GM12878 (cell line): ENCODE data around the gene MRPS27. TPM values are rescaled to one million over a fixed set of nuclear protein-coding genes. Genes with fewer than 3 reads are reported as not detected.

Source experiments
- ATAC-seq: fragments of 200-7000 bp; cut with Tn5 transposase; 3 replicates; pipeline ENCODE4 v1.9.1; 2020; ENCODE audit warnings: mild to moderate bottlenecking, moderate library complexity
- BruUV-seq: library from RNA; stranded (reverse); fragments of 400-500 nt; replicated peaks from 2 replicates; lab custom pipeline; 2021; lab: Mats Ljungman, UMichigan
- CTCF ChIA-PET: fragments of 300-600 bp; sonication (Branson Sonifier 250); formaldehyde crosslinking; extraction: SDS; loops from one replicate; lab custom pipeline; 2021; ENCODE audit warnings: inconsistent platforms; lab: Yijun Ruan, JAX
- POLR2A ChIA-PET: fragments of 350-600 bp; formaldehyde crosslinking; extraction: SDS; loops from one replicate; lab custom pipeline; 2021; ENCODE audit warnings: inconsistent platforms; lab: Charles Lee
- RAD21 ChIA-PET: fragments of 300-600 bp; sonication (Branson Sonifier 250); formaldehyde crosslinking; loops from one replicate; lab custom pipeline; 2023; ENCODE audit warnings: antibody characterized with exemption; ENCODE audit not compliant: unreplicated experiment; lab: Charles Lee
- SMC1A ChIA-PET: fragments of 300-600 bp; sonication (Branson Sonifier 250); formaldehyde crosslinking; loops from one replicate; lab custom pipeline; 2023; ENCODE audit not compliant: unreplicated experiment, uncharacterized antibody; lab: Charles Lee
- DNase-seq: peaks from one replicate; pipeline ENCODE4 v3.0.0-alpha.2; 2011; ENCODE audit warnings: low read depth, low spot score
- FAIRE-seq: peaks from 3 replicates; lab custom pipeline; 2011; peaks lifted over from hg19 to GRCh38; lab: Jason Lieb, UNC
- H2AFZ ChIP-seq: 2 replicates; pipeline ENCODE4 v1.6.0; 2011; ENCODE audit warnings: low read depth, low read length, control low read depth; ENCODE audit not compliant: control insufficient read depth
- H3K27ac ChIP-seq: 2 replicates; pipeline ENCODE4 v1.5.1; 2011; ENCODE audit warnings: control low read depth; ENCODE audit not compliant: control insufficient read depth, insufficient read depth
- H3K27me3 ChIP-seq, 2 experiments: replicated peaks in 1 of 2; 2 replicates each; pipeline versions ENCODE4 v1.6.0 to v1.6.1; 2011; ENCODE audit warnings: low read length in 1 of 2; ENCODE audit not compliant: control insufficient read depth in 2 of 2, insufficient read depth in 2 of 2
- H3K36me3 ChIP-seq, 2 experiments: 2 replicates each; pipeline ENCODE4 v1.5.1; 2011; ENCODE audit warnings: low read length in 1 of 2; ENCODE audit not compliant: control insufficient read depth in 2 of 2, insufficient read depth in 2 of 2
- H3K4me1 ChIP-seq: 2 replicates; pipeline ENCODE4 v1.6.1; 2011; ENCODE audit warnings: mild to moderate bottlenecking, low read length, moderate library complexity, mixed read lengths; ENCODE audit not compliant: control insufficient read depth, insufficient read depth
- H3K4me2 ChIP-seq: 2 replicates; pipeline ENCODE4 v1.6.0; 2011; ENCODE audit warnings: control low read depth; ENCODE audit not compliant: control insufficient read depth, insufficient read depth
- H3K4me3 ChIP-seq: fragments of 200-600 bp; sonication (generic); 2 replicates; pipeline ENCODE4 v1.5.1; 2016
- H3K79me2 ChIP-seq: 2 replicates; pipeline ENCODE4 v1.6.0; 2011; ENCODE audit warnings: low read length; ENCODE audit not compliant: control insufficient read depth, insufficient read depth
- H3K9ac ChIP-seq: 2 replicates; pipeline ENCODE4 v1.8.0; 2011; ENCODE audit warnings: low read length, control low read depth, mixed read lengths; ENCODE audit not compliant: control insufficient read depth, insufficient read depth
- H3K9me3 ChIP-seq: replicated peaks from 3 replicates; pipeline ENCODE4 v1.5.1; 2011; ENCODE audit warnings: mild to moderate bottlenecking, low read length; ENCODE audit not compliant: control insufficient read depth, insufficient read depth
- H4K20me1 ChIP-seq: 2 replicates; pipeline ENCODE4 v1.6.0; 2011; ENCODE audit not compliant: control insufficient read depth, insufficient read depth
- CBX5 ChIP-seq: sonication (generic); IDR thresholded peaks from 2 replicates; pipeline ENCODE4 v1.6.1; 2016; ENCODE audit warnings: low read depth, moderate library complexity, mild to moderate bottlenecking, inconsistent platforms
- CHD1 ChIP-seq: IDR thresholded peaks from 2 replicates; pipeline ENCODE4 v1.6.1; 2012; ENCODE audit warnings: low read depth, low read length, improper control_type of control experiment
- DPF2 ChIP-seq: fragments of 450-650 bp; IDR thresholded peaks from 2 replicates; pipeline ENCODE4 v1.6.1; 2017; ENCODE audit warnings: mild to moderate bottlenecking
- EED ChIP-seq: sonication (generic); IDR thresholded peaks from 2 replicates; pipeline ENCODE4 v1.6.1; 2016; ENCODE audit warnings: antibody characterized with exemption, low read depth
- KAT2A ChIP-seq: conservative IDR thresholded peaks from 2 replicates; pipeline ENCODE4 v1.6.1; 2011; ENCODE audit warnings: low read depth, low read length; ENCODE audit not compliant: control insufficient read depth
- MYC ChIP-seq: IDR thresholded peaks from 2 replicates; pipeline ENCODE4 v1.6.1; 2011; ENCODE audit warnings: mild to moderate bottlenecking, low read length, moderate library complexity, inconsistent platforms; ENCODE audit not compliant: insufficient read depth, insufficient replicate concordance, insufficient read length, severe bottlenecking
- NFYB ChIP-seq: IDR thresholded peaks from 2 replicates; pipeline ENCODE4 v1.6.1; 2011; ENCODE audit warnings: low read depth, mild to moderate bottlenecking, low read length, improper control_type of control experiment, moderate library complexity; ENCODE audit not compliant: insufficient read depth
- SP1 ChIP-seq: IDR thresholded peaks from one replicate; pipeline ENCODE4 v1.6.1; 2011; ENCODE audit warnings: low read depth, low read length
- SRF ChIP-seq, 2 experiments: IDR thresholded peaks; 2 replicates each; pipeline ENCODE4 v1.6.1; 2011; ENCODE audit warnings: low read depth in 2 of 2, low read length in 2 of 2, mild to moderate bottlenecking in 1 of 2, moderate library complexity in 1 of 2
- SUZ12 ChIP-seq: fragments of 200-600 bp; sonication (generic); IDR thresholded peaks from one replicate; pipeline ENCODE4 v1.6.1; 2018; ENCODE audit warnings: antibody characterized with exemption, mild to moderate bottlenecking; ENCODE audit not compliant: unreplicated experiment
- TBL1XR1 ChIP-seq: IDR thresholded peaks from 2 replicates; pipeline ENCODE4 v1.6.1; 2012; ENCODE audit warnings: low read depth, low read length, improper control_type of control experiment
- ZNF622 ChIP-seq: fragments of 450-650 bp; IDR thresholded peaks from 2 replicates; pipeline ENCODE4 v1.6.1; 2017; ENCODE audit warnings: mild to moderate bottlenecking, inconsistent platforms
- WGBS: methylation state at CpG from one replicate; pipeline ENCODE4 v1.1.6; 2016; ENCODE audit warnings: low lambda C conversion rate; ENCODE audit not compliant: insufficient replicate concordance, insufficient coverage; ENCODE audit errors: missing lambda C conversion rate; 5-methylcytosine and 5-hydroxymethylcytosine counted together
- in situ Hi-C: fragments of 300-500 bp; cut with MboI; formaldehyde crosslinking; loops from 9 replicates; pipeline ENCODE4 v1.14.3; 2018; ENCODE audit warnings: mixed read lengths
- intact Hi-C: fragments of 100-400 bp; cut with micrococcal nuclease; formaldehyde crosslinking; loops from one replicate; pipeline ENCODE4 v1.14.2; 2022; ENCODE audit not compliant: unreplicated experiment
- polyA plus RNA-seq, 11 experiments: library from polyadenylated mRNA; depleted of rRNA in 4 of 11; unstranded in 6 of 11; stranded (reverse) in 5 of 11; fragments of >200 nt; fragmentation: Nextera tagmentation in 4 of 11; fragmentation: Illumina TruSeq in 1 of 11; extraction: Ambion mirVana in 4 of 11; extraction: Trizol in 1 of 11; gene quantifications; 1 replicate in 1 of 11; 2 replicates in 10 of 11; pipeline versions ENCODE4 v1.2.1 to v1.2.3, GENCODE V29; 2011 to 2016; ENCODE audit warnings: inconsistent platforms in 2 of 11, missing spikeins in 2 of 11, low read depth in 1 of 11
- total RNA-seq, 4 experiments: library from RNA; depleted of rRNA in 3 of 4; stranded (reverse); fragments of >200 nt in 3 of 4; fragmentation: Illumina TruSeq in 1 of 4; extraction: Trizol in 1 of 4; gene quantifications; 2 replicates each; pipeline versions ENCODE4 v1.2.1 to v1.2.3, GENCODE V29; 2013 to 2021
- TF ChIP-seq, protein P1 (sequence below): IDR thresholded peaks from 2 replicates; pipeline ENCODE4 v1.6.1; 2011; ENCODE audit warnings: borderline replicate concordance, low read depth, mild to moderate bottlenecking, moderate library complexity, mixed read lengths, low read length; ENCODE audit not compliant: insufficient read depth; ENCODE audit errors: extremely low read length
- TF ChIP-seq, protein P2 (sequence below): fragments of 450-650 bp; IDR thresholded peaks from 2 replicates; pipeline ENCODE4 v1.6.1; 2017; ENCODE audit warnings: mild to moderate bottlenecking, moderate library complexity

Gene MRPS27
- total and polyA plus RNA-seq, 10 of the 15 experiments (the other 5 are each of a cell fraction or from before 2014, with no cell fraction given), result 61.0 to 128 (median 93.0) TPM

DNA sequence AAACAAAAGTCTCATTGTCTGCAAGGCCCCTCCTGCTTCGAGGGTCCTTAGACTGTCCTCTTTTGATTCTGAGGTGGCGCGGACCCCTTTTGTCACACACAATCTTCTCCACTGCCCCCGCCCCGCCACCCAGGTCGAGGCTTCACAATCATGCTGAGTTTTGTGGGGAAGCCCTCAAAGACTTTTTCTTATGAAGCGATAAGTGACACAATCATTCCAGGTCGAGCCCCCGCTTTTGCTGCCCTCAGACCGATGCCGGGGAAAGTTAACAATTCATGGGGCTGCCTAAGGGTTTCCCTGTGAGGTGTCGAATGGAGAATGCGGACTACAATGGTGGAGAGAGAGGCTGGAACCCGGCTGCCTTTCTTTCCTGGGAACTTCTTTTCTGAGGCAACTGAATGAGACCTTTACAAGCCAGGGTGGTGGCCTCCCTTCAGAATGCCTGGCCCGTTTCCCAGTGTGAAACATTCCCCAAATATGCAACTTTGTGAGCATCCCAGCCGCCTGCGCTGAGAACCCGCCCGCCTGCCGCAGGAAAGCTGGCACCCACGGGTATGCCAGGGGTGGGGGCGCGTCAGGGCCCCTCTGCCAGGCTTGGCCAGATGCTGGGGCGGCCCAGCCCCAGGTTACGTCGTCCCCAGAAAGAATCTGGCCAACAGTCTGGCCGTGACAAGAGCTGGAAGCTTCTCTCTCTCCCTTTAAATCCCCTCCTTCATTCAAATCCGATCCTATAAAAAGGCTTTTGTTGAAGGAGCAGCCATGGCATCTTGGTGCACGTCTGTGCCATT is 140.8 kb downstream of the MRPS27 start (continued):
- no peak for TF ChIP-seq SP1
- TF ChIP-seq, protein P1, sequence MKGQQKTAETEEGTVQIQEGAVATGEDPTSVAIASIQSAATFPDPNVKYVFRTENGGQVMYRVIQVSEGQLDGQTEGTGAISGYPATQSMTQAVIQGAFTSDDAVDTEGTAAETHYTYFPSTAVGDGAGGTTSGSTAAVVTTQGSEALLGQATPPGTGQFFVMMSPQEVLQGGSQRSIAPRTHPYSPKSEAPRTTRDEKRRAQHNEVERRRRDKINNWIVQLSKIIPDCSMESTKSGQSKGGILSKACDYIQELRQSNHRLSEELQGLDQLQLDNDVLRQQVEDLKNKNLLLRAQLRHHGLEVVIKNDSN, result no peak
- TF ChIP-seq CHD1, result no peak
- TF ChIP-seq DPF2, result no peak
- no peak for TF ChIP-seq SUZ12
- no peak for TF ChIP-seq KAT2A

DNA sequence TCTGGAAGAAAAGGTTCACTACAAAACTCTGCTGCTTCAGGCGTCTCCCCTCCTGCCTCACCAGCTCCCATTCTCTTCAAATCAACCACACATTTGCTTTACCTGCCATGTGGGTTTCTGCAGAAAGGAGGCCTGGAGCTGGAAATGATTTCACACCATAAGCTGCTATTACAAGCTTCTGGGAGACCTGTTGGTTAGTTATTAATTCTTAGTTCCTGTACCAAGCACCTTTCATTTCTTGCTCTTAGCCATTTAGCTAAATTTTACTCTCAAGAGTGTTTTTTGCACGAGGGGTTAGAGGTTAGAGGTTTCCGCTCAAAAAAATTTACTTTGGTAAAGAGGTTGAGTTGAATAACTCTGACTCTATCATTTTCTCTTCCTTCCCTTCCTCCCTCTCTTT is 142.5 kb downstream of the MRPS27 start:
- CTCF ChIA-PET, result interaction anchor here (1.1 kb wide), 1 partner anchor 10 kb away, joined by 4 read pairs; no protein-coding TSS in a partner anchor
- no peak overlapping the region for H3K9ac ChIP-seq
- no peak overlapping the region for H3K27ac ChIP-seq
- H3K4me2 ChIP-seq, result no peak overlapping the region
- POLR2A ChIA-PET, result interaction anchor here (0.6 kb wide), 1 partner anchor 372 kb away, joined by 3 read pairs; no protein-coding TSS in a partner anchor
- no TSS peak for BruUV-seq
- RAD21 ChIA-PET, result no interaction called here
- DNase-seq (no peak), FAIRE-seq (no peak), ATAC-seq (peak; percentile 71)
- SMC1A ChIA-PET, result interaction anchor here (0.6 kb wide), 1 partner anchor 16 kb away, joined by 3 read pairs; no protein-coding TSS in a partner anchor
- no peak overlapping the region for H2AFZ ChIP-seq
- TF ChIP-seq SP1 (no peak), EED (no peak), MYC (no peak), CBX5 (no peak), NFYB (no peak), TBL1XR1 (no peak), SRF (IDR thresholded peaks at IDR 0.05; ENCODE audit: low read depth in 2 of 2, low read length in 2 of 2) (no peak), ZNF622 (no peak)
- TF ChIP-seq, protein P2, sequence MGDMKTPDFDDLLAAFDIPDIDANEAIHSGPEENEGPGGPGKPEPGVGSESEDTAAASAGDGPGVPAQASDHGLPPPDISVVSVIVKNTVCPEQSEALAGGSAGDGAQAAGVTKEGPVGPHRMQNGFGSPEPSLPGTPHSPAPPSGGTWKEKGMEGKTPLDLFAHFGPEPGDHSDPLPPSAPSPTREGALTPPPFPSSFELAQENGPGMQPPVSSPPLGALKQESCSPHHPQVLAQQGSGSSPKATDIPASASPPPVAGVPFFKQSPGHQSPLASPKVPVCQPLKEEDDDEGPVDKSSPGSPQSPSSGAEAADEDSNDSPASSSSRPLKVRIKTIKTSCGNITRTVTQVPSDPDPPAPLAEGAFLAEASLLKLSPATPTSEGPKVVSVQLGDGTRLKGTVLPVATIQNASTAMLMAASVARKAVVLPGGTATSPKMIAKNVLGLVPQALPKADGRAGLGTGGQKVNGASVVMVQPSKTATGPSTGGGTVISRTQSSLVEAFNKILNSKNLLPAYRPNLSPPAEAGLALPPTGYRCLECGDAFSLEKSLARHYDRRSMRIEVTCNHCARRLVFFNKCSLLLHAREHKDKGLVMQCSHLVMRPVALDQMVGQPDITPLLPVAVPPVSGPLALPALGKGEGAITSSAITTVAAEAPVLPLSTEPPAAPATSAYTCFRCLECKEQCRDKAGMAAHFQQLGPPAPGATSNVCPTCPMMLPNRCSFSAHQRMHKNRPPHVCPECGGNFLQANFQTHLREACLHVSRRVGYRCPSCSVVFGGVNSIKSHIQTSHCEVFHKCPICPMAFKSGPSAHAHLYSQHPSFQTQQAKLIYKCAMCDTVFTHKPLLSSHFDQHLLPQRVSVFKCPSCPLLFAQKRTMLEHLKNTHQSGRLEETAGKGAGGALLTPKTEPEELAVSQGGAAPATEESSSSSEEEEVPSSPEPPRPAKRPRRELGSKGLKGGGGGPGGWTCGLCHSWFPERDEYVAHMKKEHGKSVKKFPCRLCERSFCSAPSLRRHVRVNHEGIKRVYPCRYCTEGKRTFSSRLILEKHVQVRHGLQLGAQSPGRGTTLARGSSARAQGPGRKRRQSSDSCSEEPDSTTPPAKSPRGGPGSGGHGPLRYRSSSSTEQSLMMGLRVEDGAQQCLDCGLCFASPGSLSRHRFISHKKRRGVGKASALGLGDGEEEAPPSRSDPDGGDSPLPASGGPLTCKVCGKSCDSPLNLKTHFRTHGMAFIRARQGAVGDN, result no peak
- no peaks in the 10 kb centered on the region for H3K79me2 ChIP-seq
- peaks cover 3% of the 10 kb centered on the region in 2 experiments; a peak in 3 of 4 replicates for H3K27me3 ChIP-seq
- no peaks in the 10 kb centered on the region for H4K20me1 ChIP-seq
- H3K4me3 ChIP-seq, result no peak overlapping the region
- 32% methylated on average over 3 of the region's 3 CpGs for WGBS
- intact Hi-C loops, result no loop called here
- H3K9me3 ChIP-seq, result no peaks in the 10 kb centered on the region
- in situ Hi-C loops, result no loop called here
- H3K4me1 ChIP-seq, result no peaks in the 10 kb centered on the region
- H3K36me3 ChIP-seq, result no peaks in the 10 kb centered on the region
